NK-92 treated with Interleukin-12 subunit alpha and Interleukin-12 subunit beta, amount 100 ng/mL, for 24 hours (cell line): ENCODE data around the gene OR8B12.

ENCODE experiments used
- DNase-seq: peaks from one replicate; lab custom pipeline; 2025; lab: John Stamatoyannopoulos, UW

Gene OR8B12

DNA sequence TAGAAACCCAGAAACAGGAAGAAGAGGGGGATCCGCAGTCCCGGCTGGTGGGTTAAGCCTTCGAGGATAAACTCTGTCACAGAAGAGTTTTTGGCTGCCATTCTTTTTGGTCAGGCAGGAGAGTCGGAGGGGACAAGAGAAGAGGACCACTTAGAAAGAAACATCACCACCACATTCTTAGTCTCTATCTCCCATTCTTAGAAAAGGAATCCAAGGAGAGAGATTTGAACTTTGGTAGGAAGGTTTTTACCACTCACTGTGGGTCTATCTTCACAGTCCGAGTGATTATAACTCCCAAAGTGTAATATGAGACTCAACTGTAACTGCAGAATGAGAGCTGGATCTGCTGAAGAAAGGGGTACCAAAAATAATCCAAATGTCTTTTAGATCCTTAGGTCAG, at the start of gene OR8B12:
Gene OR8B12 (minus strand): TSS at position 101 of the 400 bp plus-strand sequence. CDS start 0 bp downstream, at position 101.
- no peak for DNase-seq

DNA sequence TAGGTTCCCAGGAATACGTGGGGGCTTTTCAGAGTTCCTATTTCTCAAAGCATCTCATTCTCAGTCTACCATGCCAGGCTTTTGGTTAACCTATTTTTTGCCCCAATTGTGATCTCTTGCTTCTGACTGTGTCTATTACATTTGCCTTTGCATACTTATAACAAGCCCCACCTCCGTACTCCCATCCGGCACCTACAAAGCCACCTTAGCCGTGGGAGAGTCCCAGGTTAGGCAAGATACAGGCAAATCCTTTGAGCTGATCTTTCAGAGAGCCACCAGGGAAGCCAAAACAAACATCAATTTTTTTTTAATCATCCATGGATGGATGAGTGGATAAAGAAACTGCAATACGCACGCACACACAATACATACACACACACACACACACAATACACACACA, 49.2 kb upstream of the OR8B12 start:
- no peak for DNase-seq

- no peak for DNase-seq
These were observed 48.0 kb upstream of the OR8B12 start for GRCh38 chr11:124591430-124591829.

DNA sequence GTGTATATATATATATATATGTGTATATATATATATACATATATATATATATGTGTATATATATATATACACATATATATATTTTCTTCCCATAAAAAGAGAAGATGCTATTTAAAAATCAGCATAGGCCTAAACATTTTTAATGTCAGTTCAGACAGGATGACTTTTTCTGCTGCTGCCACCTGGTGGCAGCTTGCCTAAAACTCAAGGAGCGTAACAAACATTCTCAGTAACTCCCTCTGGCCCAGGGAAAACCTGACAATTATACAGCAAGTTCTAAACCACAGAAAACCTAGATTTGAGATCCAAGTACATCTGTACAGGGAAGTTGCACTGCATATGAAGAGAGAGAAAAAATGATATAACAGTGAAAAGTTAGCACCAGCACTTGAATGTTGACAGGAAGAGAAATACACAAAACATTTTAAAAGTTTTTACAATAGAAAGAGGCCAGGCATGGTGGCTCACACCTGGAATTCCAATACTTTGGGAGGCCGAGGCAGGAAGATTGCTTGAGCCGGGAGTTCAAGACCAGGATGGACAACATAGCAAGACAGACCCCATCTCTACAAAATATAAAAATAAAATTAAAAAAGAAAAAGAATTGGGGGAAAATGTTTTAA, 42.9 kb upstream of the OR8B12 start:
- DNase-seq = no peak

DNA sequence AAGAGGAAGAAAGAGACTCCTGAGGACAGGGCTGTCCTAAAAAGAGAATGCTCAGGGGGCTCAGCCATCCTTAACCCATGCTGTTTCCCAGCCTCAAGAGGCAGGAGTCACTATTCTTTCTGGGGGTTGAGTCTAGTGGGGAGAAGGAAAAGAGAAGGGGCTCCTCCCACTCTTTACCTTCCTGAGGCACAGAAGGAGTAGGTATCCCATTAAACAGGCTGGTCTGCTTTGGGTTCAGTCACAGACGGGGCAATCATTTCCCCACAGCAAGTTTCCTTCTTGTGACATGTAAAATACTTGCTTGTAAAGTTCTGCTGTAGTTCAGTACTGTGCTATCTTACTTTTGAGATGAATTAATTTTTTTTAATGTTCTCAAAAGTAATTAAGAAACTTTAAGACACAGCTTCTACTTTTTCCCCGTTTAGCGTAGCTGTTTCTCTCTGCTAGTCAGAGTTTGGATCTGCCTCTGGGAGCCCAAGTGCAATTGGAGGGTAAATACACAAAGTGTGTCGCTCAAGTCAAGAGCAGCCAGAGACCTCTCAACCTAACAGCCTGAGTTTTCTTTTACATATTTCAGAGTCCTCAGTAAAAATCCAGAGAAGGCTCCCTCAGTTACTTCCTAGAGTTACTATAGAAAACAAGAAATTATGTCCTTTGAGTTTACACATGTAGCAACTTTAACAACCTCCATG, 41.4 kb upstream of the OR8B12 start:
- DNase-seq = no peak

DNA sequence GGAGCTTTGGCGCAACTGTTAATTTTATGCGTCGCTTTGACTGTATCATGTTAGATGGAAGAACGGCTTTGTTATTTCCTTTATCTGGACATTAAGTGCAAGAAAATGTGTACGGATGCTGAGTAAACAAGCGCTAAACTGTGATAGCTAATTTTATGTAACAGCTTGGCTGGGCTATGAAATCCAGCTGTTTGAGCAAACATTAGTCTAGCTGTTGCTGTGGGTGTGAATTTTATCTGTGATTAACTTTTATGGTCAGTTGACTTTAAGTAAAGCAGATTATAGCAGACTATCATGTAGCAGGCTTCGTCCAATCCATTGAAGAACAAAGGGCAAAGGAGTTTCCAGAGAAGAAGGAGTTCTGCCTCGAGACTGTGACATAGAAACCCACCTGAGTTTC, 40.3 kb upstream of the OR8B12 start:
- no peak for DNase-seq

GRCh38 chr11:124582565-124582964, 39.1 kb upstream of the OR8B12 start:
- DNase-seq = no peak

GRCh38 chr11:124581817-124582216, 38.4 kb upstream of the OR8B12 start:
- no peak for DNase-seq

DNA sequence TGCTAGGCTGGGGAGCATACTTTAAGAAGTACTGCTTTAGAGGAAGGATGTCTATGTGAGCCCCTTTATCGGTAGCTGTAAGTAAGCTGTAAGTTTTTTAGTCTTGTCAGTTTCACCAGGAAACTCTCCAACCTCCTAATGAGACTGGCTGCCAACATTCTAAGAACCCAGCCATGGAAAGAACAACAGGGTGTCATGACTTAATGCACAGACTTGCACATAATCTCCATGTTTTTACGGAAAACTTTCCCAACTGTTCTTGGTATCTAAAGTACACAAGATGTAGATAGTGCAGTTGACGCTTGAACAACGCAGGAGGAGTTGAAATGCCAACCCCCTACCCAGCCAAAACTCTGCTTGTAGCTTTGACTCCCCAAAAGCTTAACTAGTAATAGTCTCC, 35.3 kb upstream of the OR8B12 start:
- no peak for DNase-seq

DNA sequence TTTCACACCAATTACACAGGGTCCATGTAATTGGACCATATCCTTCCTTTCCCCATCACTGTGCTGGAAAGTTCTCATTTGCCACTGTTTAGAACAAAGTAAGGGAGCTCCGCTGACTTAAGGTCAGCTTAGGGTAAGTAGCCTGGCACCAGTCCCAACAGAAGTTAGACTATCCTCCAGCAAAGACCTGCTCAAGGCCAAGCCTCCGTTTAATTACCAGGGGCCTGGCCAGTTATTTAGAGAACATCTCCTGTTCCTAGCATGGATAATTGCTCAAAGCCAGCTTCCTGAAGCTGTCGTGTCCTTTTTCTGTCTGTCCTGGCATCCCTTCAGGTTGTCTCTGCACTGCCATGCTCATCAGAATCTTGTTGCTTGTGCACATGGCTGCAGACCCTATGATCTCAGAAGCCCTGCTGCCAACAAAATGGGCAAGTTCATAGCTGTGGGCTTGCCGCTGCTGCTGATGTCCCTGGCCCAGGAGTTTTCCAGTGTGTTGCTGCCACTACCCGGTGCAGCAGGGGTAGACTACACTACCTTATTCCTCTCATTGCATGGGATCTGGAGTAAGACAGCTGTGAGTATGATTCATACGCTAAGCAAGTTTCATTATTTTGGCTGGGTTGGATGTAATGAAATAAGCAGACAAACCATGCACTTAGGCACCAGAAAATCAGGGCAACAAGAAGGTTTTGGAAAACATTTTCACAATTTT, 34.4 kb upstream of the OR8B12 start:
- DNase-seq = no peak

- no peak for DNase-seq
These were observed 26.7 kb upstream of the OR8B12 start for GRCh38 chr11:124570160-124570559.

DNA sequence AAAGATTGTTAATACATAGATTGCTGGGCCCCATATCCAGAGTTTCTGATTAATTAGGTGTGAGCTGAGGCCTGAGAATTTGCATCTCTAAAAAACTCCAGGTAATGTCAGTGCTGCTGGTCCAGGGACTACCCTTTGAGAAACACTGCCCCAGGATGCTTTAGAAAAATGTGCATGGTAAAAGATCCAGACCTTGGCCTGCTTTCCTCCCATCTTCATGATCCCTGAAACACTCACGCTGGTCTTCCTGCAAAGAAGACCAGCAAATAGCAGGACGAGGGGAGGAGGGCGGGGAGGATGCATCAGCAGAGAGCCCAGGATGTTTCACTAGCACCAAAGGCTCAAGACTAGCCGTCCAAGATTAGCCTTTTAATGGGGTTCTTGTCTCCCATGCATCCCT, 26.2 kb upstream of the OR8B12 start, which contains the start of gene OR8A1:
Gene OR8A1 (plus strand): TSS at position 301 of the 400 bp plus-strand sequence. CDS start 123 bp downstream, outside the sequence.
- DNase-seq = no peak

DNA sequence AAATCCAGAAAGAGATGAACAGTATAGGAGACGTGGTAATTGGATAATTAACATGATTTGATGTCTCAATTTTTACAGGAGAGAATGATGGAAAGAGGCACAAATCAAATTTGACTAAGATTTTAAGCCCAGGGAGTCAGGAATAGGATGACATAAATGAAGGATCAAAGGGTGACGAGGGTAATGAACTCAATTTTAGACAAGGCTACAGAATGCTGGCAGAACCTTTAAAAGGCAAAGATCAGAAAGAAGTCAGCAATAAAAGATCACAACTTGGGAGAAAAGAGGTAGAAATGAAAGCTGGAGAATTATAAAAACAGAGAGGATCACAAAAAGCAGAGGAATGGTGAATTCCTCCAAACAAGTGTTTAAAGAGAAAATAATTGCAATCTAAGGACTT, 13.4 kb upstream of the OR8B12 start:
- DNase-seq = no peak

- no peak for DNase-seq
These were observed 8.5 kb upstream of the OR8B12 start for GRCh38 chr11:124551987-124552386.

GRCh38 chr11:124551189-124551588, 7.7 kb upstream of the OR8B12 start:
- no peak for DNase-seq

GRCh38 chr11:124543145-124543544, 309 bp downstream of the OR8B12 start:
- no peak for DNase-seq

DNA sequence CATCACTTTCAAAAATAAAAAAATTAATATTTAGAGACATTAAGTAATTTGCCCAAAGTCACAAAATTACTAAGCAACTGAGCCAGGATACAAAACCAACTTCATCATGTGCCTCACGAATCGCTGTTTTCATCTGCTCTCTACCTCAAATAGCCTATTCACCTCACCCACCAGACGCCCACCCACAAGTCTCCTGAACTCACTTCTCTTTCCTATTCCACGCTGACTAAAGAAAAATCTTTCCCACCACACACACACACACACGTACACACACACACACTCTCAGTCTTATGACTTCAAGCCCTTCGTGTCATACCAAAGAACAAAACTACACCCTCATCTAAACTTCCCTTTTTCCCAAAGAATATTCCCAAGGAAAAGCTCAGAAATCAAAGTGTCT, 2.2 kb downstream of the OR8B12 start:
- no peak for DNase-seq

DNA sequence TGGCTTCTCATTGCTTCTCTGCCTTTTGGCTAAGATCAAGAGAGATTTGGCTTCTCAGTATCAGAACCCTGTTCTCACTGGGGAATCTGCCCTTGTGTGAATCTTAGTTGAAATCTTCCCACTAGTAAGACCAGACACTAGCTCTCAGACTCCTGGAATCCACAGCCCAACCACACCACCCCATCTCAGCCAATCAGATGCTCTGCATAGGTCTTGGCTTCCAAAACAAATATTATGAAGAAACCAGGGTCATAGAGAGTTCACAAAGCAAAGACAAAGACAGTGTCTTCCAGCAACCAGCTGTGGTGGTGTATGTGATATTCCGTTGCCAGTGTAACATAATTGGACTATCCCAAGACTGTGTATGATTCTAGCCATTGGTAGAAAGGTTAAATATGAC, 5.4 kb downstream of the OR8B12 start:
- DNase-seq = no peak

GRCh38 chr11:124536520-124536919, 6.9 kb downstream of the OR8B12 start:
- DNase-seq = no peak

- no peak for DNase-seq
These were observed 7.8 kb downstream of the OR8B12 start for GRCh38 chr11:124535552-124536232.

DNA sequence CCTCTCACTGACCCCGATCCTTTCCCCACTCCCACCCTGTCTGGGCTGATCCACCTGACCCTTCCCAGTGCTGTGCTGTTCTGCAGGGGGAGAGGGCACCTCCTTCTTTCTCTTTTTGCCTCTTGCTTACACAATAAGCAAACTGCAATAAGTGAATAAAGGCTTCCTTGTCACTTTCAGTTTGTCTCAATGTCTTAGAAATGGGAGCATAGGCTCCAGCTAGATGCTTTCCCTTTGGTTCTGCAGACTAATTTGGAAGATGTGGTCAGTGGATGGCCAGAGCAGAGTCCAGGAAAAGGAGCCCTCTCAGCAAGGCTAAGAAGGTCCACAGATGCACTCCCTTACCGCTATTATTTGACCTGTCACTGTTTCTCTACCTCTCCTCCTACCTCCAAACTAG, 9.4 kb downstream of the OR8B12 start:
- DNase-seq = no peak

DNA sequence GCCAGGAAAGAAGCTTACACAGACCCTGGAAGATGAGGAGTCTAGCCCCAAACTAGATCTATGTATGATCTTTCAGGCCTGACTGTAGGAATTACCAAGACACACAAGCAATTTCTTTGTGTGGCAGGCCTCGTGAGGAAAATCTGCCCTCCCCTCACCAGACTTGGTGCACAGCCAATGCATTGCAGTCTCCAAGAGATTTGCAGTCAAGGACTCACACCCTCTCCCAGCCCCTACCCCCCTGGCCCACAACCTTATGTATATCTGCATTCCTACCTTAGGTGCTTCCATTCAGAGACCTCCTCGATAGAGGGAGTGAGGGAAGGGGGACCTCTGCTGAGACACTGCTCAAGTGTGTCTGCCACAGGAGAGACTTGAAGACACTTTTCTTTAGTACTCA, 9.8 kb downstream of the OR8B12 start:
- no peak for DNase-seq

- DNase-seq = no peak
These were observed 23.0 kb downstream of the OR8B12 start for GRCh38 chr11:124520550-124520854.
